ENCODE measurements around the gene GPR180.
"Not testable (repeated sequence)": the region's sequence is repeated elsewhere in the genome, so short reads cannot be mapped to it uniquely, and the experiment has no call there.

The GPR180 gene

GRCh38 chr13:94596575-94596971 is 5.1 kb upstream of the GPR180 start:
- no peak for DNase-seq (ENCODE audit: low read depth)

GRCh38 chr13:94598281-94598680 is 3.4 kb upstream of the GPR180 start:
- no peak for DNase-seq (ENCODE audit: low read depth)

- DNase-seq (ENCODE audit: low read depth) = no peak
Observed at GRCh38 chr13:94599877-94600276, 1.8 kb upstream of the GPR180 start.

GRCh38 chr13:94602467-94602866 is 810 bp downstream of the GPR180 start:
- DNase-seq (ENCODE audit: low read depth) = no peak

GRCh38 chr13:94607056-94607455 is 5.4 kb downstream of the GPR180 start:
- DNase-seq (ENCODE audit: low read depth) = no peak

DNA sequence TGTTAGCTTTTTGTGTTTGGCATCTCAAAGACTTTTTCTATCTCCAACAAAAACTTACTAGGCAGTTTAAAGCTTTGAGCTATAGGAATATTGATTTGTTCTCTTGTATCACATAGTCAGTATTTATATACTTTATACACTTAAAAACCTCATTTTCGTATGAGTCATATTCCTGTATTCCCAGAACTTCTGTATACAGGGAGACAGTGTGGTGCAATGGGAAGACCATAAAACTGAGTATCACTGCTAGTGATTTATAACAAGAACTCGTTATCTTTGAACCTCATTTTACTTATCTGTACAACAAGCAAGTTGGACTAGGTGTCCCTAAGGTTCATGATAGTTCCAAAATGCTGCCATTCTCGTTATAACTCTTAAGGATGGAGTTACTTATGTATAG is 6.3 kb downstream of the GPR180 start:
- DNase-seq (ENCODE audit: low read depth) = no peak

DNA sequence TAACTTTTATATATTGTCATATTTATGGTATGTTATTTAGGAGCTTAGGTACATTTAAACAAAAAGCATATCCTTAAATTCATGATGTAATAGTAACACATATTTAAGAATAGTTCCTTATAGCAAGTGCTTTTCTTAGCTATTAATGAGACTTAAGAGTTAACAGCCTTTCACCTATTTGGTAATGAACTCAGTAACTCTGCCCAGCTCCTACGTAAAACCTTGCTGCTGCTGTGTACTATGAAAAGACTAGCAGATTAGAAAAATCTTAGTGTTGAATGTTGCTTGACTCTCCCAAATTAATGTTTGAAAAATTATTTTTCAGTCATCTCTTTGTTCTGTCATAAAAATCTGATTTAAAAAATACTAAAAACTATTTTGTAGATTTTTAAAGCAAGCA is 6.9 kb downstream of the GPR180 start:
- DNase-seq (ENCODE audit: low read depth) = no peak

GRCh38 chr13:94609196-94609595 is 7.5 kb downstream of the GPR180 start:
- no peak for DNase-seq (ENCODE audit: low read depth)

GRCh38 chr13:94610475-94610874 is 8.8 kb downstream of the GPR180 start:
- no peak for DNase-seq (ENCODE audit: low read depth)

DNA sequence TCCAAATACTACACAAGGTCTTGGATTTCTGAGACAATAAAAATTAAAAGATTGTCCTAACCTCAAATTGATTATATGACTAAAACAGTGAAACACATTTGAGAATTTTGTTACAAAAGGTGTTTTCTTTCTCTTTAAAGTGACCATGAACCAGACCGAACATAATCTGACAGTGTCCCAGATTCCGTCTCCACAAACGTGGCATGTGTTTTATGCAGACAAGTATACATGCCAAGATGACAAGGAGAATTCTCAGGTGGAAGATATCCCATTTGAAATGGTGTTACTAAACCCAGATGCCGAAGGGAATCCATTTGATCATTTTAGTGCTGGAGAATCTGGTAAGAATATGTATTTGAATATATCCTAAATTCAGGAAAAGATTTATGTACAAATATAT is 10.4 kb downstream of the GPR180 start:
- DNase-seq (ENCODE audit: low read depth) = no peak

DNA sequence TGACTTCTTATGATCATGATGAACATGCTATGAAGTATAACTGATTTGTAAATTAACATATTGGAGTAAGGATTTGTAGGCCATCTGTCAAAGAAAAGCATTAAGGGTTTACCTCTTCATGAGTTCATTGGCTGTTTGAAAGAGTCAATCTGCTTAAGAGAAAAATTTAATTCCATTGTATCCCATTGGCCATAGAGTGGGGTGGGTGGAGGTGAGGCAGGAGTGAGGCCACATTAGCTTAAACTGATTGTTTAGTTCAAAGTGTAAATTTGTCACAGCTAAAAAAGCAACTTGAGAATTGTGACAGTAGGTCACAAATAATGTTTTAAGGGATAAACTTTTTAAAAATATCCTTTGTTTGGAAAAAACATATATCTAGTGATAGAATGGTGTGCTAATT is 11.4 kb downstream of the GPR180 start:
- DNase-seq (ENCODE audit: low read depth) = no peak

DNA sequence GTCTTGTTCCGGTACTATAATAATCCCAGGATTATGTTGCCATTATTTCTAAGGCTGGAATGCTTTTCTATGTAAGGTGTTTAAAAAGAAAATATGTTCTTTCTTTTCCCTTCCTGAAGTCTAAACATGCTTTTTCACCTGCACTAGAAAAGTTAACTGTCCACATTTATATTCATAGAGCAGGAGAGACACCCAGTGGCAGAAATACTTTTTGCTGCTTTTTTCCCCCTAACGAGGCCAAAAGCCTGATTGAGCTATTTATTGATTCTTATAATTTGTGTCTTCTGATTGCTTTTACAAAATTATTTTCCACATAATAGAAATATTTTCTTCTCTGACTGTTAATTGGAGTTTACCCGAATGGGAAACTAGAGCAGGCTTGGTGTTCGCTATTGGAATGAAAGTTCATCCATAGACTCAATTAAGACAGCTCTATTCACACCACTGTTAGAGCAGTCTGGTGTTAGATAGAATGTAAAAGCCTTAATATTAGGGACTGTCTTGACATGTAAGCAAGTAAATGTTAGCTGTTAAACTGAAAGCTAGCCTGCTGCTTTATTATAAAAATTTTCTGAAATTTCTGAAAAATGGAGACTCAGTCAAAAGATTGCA is 15.8 kb downstream of the GPR180 start:
- DNase-seq (ENCODE audit: low read depth) = no peak

DNA sequence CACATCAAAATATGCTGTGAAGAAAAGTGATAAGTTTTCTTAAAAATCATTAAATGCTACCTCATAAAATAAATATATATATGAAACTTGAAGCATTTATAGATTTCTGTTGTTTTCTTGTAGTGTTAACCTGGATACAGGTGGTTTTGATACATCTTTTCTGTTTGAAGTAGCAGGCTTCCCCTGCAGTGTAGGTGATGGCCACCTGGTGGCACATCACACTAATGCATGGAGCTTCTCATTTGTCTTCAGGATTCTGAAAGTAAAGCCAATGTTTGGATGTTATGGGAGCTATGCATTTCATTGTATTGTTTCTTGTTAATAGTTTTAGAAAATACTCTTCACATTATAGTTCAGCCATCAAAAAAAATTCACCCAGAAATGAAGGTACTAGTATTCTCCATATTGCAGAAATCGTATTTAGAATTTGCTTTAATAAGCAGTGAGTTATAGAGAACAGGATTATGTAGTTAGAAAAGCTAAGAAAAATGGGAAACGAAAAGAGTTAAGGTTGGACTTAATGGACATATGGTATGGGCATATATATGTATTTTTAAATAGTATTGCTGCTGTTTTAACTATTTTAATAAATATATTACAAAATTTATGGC is 18.7 kb downstream of the GPR180 start:
- DNase-seq (ENCODE audit: low read depth) = no peak

DNA sequence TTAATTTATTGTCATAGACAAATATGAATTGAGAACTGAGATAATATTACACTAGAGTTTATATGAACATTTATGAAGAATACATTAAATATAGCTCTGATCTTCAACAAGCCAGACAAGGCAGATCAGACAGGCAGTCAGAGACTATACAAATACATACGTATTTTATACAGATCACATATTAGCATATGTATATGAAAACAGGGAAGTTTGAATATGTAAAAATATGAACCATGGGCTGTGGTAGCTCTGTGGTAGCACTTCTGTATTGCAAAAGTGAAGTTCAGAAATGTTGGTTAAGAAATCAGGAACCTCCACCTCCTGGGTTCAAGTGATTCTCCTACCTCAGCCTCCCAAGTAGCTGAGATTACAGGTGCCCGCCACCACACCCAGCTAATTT is 20.7 kb downstream of the GPR180 start:
- DNase-seq (ENCODE audit: low read depth) = no peak

GRCh38 chr13:94623316-94623715 is 21.7 kb downstream of the GPR180 start:
- DNase-seq (ENCODE audit: low read depth) = no peak

- DNase-seq (ENCODE audit: low read depth) = no peak
Observed at GRCh38 chr13:94630858-94631257, 29.2 kb downstream of the GPR180 start.

- no peak for DNase-seq (ENCODE audit: low read depth)
Observed at GRCh38 chr13:94632226-94632980, 30.7 kb downstream of the GPR180 start.

DNA sequence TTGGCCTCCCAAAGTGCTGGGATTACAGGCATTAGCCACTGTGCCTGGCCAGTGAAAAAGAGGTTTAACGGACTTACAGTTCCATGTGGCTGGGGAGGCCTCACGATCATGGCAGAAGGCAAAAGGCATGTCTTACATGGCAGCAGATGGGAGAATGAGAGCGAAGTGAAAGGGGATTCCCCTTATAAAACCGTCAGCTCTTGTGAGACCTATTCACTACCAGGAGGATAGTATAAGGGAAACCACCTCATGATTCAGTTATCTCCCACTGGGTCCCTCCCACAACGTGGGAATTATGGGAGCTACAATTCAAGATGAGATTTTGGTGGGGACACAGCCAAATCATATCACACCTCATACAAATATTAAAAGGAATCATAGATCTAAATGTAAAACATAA is 34.4 kb downstream of the GPR180 start:
- not testable (repeated sequence) for DNase-seq (ENCODE audit: low read depth)

- DNase-seq (ENCODE audit: low read depth) = no peak
Observed at GRCh38 chr13:94636942-94637578, 35.4 kb downstream of the GPR180 start.

DNA sequence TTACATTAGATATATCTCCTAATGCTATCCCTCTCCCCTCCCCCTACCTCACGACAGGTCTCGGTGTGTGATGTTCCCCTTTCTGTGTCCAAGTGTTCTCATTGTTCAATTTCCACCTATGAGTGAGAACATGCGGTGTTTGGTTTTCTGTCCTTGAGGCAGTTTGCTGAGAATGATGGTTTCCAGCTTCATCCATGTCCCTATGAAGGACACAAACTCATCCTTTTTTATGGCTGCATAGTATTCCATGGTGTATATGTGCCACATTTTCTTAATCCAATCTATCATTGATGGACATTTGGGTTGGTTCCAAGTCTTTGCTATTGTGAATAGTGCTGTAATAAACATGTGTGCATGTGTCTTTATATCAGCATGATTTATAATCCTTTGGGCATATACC is 36.0 kb downstream of the GPR180 start:
- DNase-seq (ENCODE audit: low read depth) = not testable (repeated sequence)

DNA sequence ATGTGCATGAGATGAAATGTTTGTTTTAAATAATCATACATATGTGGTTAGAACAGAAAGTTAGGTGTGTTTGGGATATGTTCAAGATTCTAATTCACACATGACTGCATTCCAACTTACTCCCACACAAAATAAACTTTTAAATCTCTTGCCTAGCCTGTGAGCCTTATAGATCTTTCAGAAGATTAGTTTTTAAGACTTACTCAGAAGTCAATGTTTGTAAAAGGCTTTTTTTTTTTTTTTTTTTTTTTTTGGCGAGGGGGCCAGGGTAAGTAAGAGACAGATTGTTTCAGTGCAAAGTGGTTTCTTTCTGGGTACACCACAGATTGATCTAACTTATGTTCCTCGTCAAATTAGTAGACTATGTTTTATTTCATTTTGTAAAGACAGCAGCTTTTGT is 39.1 kb downstream of the GPR180 start:
- no peak for DNase-seq (ENCODE audit: low read depth)

GRCh38 chr13:94641409-94641941 is 39.8 kb downstream of the GPR180 start:
- no peak for DNase-seq (ENCODE audit: low read depth)

- no peak for DNase-seq (ENCODE audit: low read depth)
Observed at GRCh38 chr13:94646904-94647303, 45.2 kb downstream of the GPR180 start.
